A673 (cell line): ENCODE measurements around the gene B3GALT6. TPM values are rescaled to one million over a fixed set of nuclear protein-coding genes. Genes with fewer than 3 reads are reported as not detected.

Experiments used
- BruUV-seq: library from RNA; stranded (reverse); fragments of 400-500 nt; replicated peaks from 2 replicates; lab custom pipeline; 2021; lab: Mats Ljungman, UMichigan
- CTCF ChIA-PET: fragments of 300-600 bp; sonication (Branson Sonifier 250); formaldehyde crosslinking; loops from one replicate; lab custom pipeline; 2022; ENCODE audit warnings: antibody characterized with exemption; lab: Charles Lee
- POLR2A ChIA-PET: fragments of 300-600 bp; sonication (Branson Sonifier 250); formaldehyde crosslinking; loops from one replicate; lab custom pipeline; 2022; ENCODE audit warnings: antibody characterized with exemption; ENCODE audit not compliant: low non-redundant PET; lab: Charles Lee
- DNase-seq: peaks from one replicate; pipeline ENCODE4 v3.0.0-alpha.2; 2015; ENCODE audit warnings: low spot score
- H3K27ac ChIP-seq: fragments of 200-600 bp; sonication (generic); 2 replicates; pipeline ENCODE4 v1.5.1; 2016; ENCODE audit warnings: mixed run types, low read depth, mild to moderate bottlenecking, mixed read lengths, antibody characterized with exemption, low read length; ENCODE audit not compliant: poor library complexity, severe bottlenecking
- H3K27me3 ChIP-seq: fragments of 200-600 bp; sonication (generic); replicated peaks from 2 replicates; pipeline ENCODE4 v1.6.1; 2017; ENCODE audit warnings: mixed run types, low read depth, mild to moderate bottlenecking, mixed read lengths, antibody characterized with exemption, low read length; ENCODE audit not compliant: insufficient read depth, poor library complexity
- H3K36me3 ChIP-seq: fragments of 200-600 bp; sonication (generic); 2 replicates; pipeline ENCODE4 v1.6.1; 2016; ENCODE audit warnings: mixed run types, mild to moderate bottlenecking, mixed read lengths, antibody characterized with exemption, low read length; ENCODE audit not compliant: insufficient read depth, poor library complexity, severe bottlenecking
- H3K4me1 ChIP-seq: fragments of 200-600 bp; sonication (generic); 2 replicates; pipeline ENCODE4 v1.6.1; 2017; ENCODE audit warnings: mixed run types, mild to moderate bottlenecking, mixed read lengths, antibody characterized with exemption, low read length; ENCODE audit not compliant: insufficient read depth, poor library complexity, severe bottlenecking
- H3K4me3 ChIP-seq: fragments of 200-600 bp; sonication (generic); 2 replicates; pipeline ENCODE4 v1.5.1; 2016; ENCODE audit warnings: low read depth, mixed run types, mild to moderate bottlenecking, mixed read lengths, low read length; ENCODE audit not compliant: poor library complexity, severe bottlenecking
- H3K9me3 ChIP-seq: fragments of 200-600 bp; sonication (generic); 2 replicates; pipeline ENCODE4 v1.6.1; 2016; ENCODE audit warnings: mixed run types, low read depth, mild to moderate bottlenecking, mixed read lengths, antibody characterized with exemption, low read length; ENCODE audit not compliant: poor library complexity, severe bottlenecking
- EZH2 ChIP-seq: fragments of 200-600 bp; sonication (generic); IDR thresholded peaks from 2 replicates; pipeline ENCODE4 v1.6.1; 2017; ENCODE audit warnings: borderline replicate concordance, low read depth, mild to moderate bottlenecking, mixed read lengths, antibody characterized with exemption, low read length; ENCODE audit not compliant: poor library complexity, severe bottlenecking
- intact Hi-C: fragments of 100-400 bp; cut with micrococcal nuclease; formaldehyde crosslinking; loops from one replicate; pipeline ENCODE4 v1.10.0; 2022; ENCODE audit not compliant: unreplicated experiment
- total RNA-seq: library from RNA; stranded (reverse); gene quantifications from 2 replicates; pipeline ENCODE4 v1.2.3, GENCODE V29; 2021
- TF ChIP-seq, protein P1 (sequence below): fragments of 300-800, 200-600 bp; sonication (generic); conservative IDR thresholded peaks from 2 replicates; pipeline ENCODE4 v1.5.1; 2017; ENCODE audit warnings: low read depth, mild to moderate bottlenecking, antibody characterized with exemption, low read length, moderate library complexity, mixed read lengths

The B3GALT6 gene
- total RNA-seq, 1 experiment from 2014 or later: 41.8 TPM

GRCh38 chr1:1244192-1244811 is 12.3 kb downstream of the B3GALT6 start:
- Histone ChIP-seq H3K9me3 (no peaks in the 10 kb centered on the region), H3K27me3 (no peaks in the 10 kb centered on the region), H3K4me3 (no peak overlapping the region), H3K4me1 (no peaks in the 10 kb centered on the region), H3K36me3 (no peaks in the 10 kb centered on the region), H3K27ac (no peak overlapping the region)
- TF ChIP-seq, protein P1, sequence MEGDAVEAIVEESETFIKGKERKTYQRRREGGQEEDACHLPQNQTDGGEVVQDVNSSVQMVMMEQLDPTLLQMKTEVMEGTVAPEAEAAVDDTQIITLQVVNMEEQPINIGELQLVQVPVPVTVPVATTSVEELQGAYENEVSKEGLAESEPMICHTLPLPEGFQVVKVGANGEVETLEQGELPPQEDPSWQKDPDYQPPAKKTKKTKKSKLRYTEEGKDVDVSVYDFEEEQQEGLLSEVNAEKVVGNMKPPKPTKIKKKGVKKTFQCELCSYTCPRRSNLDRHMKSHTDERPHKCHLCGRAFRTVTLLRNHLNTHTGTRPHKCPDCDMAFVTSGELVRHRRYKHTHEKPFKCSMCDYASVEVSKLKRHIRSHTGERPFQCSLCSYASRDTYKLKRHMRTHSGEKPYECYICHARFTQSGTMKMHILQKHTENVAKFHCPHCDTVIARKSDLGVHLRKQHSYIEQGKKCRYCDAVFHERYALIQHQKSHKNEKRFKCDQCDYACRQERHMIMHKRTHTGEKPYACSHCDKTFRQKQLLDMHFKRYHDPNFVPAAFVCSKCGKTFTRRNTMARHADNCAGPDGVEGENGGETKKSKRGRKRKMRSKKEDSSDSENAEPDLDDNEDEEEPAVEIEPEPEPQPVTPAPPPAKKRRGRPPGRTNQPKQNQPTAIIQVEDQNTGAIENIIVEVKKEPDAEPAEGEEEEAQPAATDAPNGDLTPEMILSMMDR: no peak
- no peak for TF ChIP-seq EZH2
- no peak for DNase-seq
- BruUV-seq: no TSS peak
- CTCF ChIA-PET: no interaction called here
- intact Hi-C loops: no loop called here
- POLR2A ChIA-PET: no interaction called here

- no peaks in the 10 kb centered on the region for H3K36me3 ChIP-seq
- ChIA-PET CTCF (no interaction called here), POLR2A (no interaction called here)
- BruUV-seq: no TSS peak
- no peak for TF ChIP-seq EZH2
- TF ChIP-seq, protein P1: no peak
- no peak overlapping the region for H3K27ac ChIP-seq
- H3K27me3 ChIP-seq: no peaks in the 10 kb centered on the region
- H3K4me1 ChIP-seq: no peaks in the 10 kb centered on the region
- no peak for DNase-seq
- no peak overlapping the region for H3K4me3 ChIP-seq
- H3K9me3 ChIP-seq: no peaks in the 10 kb centered on the region
- intact Hi-C loops: no loop called here
Observed at GRCh38 chr1:1245178-1245816, 13.3 kb downstream of the B3GALT6 start.

GRCh38 chr1:1245817-1246576 is 14.0 kb downstream of the B3GALT6 start:
- Histone ChIP-seq H3K36me3 (no peaks in the 10 kb centered on the region), H3K9me3 (no peaks in the 10 kb centered on the region), H3K4me3 (no peak overlapping the region), H3K4me1 (no peaks in the 10 kb centered on the region), H3K27me3 (no peaks in the 10 kb centered on the region), H3K27ac (no peak overlapping the region)
- CTCF ChIA-PET: no interaction called here
- POLR2A ChIA-PET: no interaction called here
- intact Hi-C loops: no loop called here
- DNase-seq: no peak
- TF ChIP-seq EZH2: no peak
- no TSS peak for BruUV-seq
